K562 (cell line): ENCODE data around the gene CPM. TPM values are rescaled to one million over a fixed set of nuclear protein-coding genes. Genes with fewer than 3 reads are reported as not detected.

Experiments
- ATF4 ChIP-seq: fragments of 450-650 bp; formaldehyde crosslinking; IDR thresholded peaks from 2 replicates; pipeline ENCODE4 v1.4.0; 2022; ENCODE audit warnings: mild to moderate bottlenecking, moderate library complexity
- BCL6 ChIP-seq: fragments of 250-450 bp; sonication (Bioruptor Pico); IDR thresholded peaks from 2 replicates; pipeline ENCODE4 v1.4.0; 2020
- CREM ChIP-seq: IDR thresholded peaks from 2 replicates; pipeline ENCODE4 v1.6.1; 2014; ENCODE audit warnings: antibody characterized with exemption, low read depth
- E2F6 ChIP-seq, 2 experiments: IDR thresholded peaks; 2 replicates each; pipeline ENCODE4 v1.6.1; 2011; ENCODE audit warnings: borderline replicate concordance in 1 of 2, control low read depth in 1 of 2, low read depth in 1 of 2, low read length in 1 of 2, mild to moderate bottlenecking in 1 of 2, mixed read lengths in 1 of 2, moderate library complexity in 1 of 2; ENCODE audit not compliant: insufficient read depth in 1 of 2, insufficient read length in 1 of 2, poor library complexity in 1 of 2, severe bottlenecking in 1 of 2; ENCODE audit errors: extremely low read depth in 1 of 2
- ETV5 ChIP-seq: sonication (generic); formaldehyde crosslinking; IDR thresholded peaks from 2 replicates; pipeline ENCODE4 v1.4.0; 2020; ENCODE audit warnings: low read depth, mild to moderate bottlenecking, missing genetic modification reagents
- FOSL1 ChIP-seq: fragments of 200-800 bp; sonication (Bioruptor generic); conservative IDR thresholded peaks from 2 replicates; pipeline ENCODE4 v1.6.1; 2016; ENCODE audit warnings: missing genetic modification characterization, missing compliant biosample characterization
- HDAC1 ChIP-seq, 2 experiments: fragments of 450-650 bp; IDR thresholded peaks; 2 replicates each; pipeline ENCODE4 v1.6.1; 2016 to 2017; ENCODE audit warnings: inconsistent platforms in 1 of 2, mild to moderate bottlenecking in 1 of 2, moderate library complexity in 1 of 2
- ID3 ChIP-seq, 2 experiments: fragments of 250-450 bp in 1 of 2; fragments of 450-650 bp in 1 of 2; sonication (Bioruptor Pico) in 1 of 2; IDR thresholded peaks; 2 replicates each; pipeline versions ENCODE4 v1.6.1 to v1.8.0; 2016 to 2021; ENCODE audit warnings: mild to moderate bottlenecking in 2 of 2, moderate library complexity in 2 of 2, missing compliant biosample characterization in 1 of 2, missing genetic modification characterization in 1 of 2
- IRF1 ChIP-seq: sonication (generic); formaldehyde crosslinking; IDR thresholded peaks from 2 replicates; pipeline ENCODE4 v1.8.0; 2022; ENCODE audit warnings: missing genetic modification reagents, mild to moderate bottlenecking, borderline replicate concordance
- MAZ ChIP-seq, 2 experiments: fragments of 450-650 bp in 1 of 2; sonication (generic) in 1 of 2; formaldehyde crosslinking; IDR thresholded peaks in 1 of 2; conservative IDR thresholded peaks in 1 of 2; 2 replicates each; pipeline versions ENCODE4 v1.4.0 to v1.5.0; 2020; ENCODE audit warnings: mild to moderate bottlenecking in 1 of 2, missing genetic modification reagents in 1 of 2
- MCM7 ChIP-seq, 2 experiments: fragments of 450-650 bp; IDR thresholded peaks; 2 replicates each; pipeline ENCODE4 v1.6.1; 2016 to 2018
- SMARCC2 ChIP-seq: fragments of 450-650 bp; IDR thresholded peaks from 2 replicates; pipeline ENCODE4 v1.6.1; 2017; ENCODE audit warnings: antibody characterized with exemption, moderate library complexity, mild to moderate bottlenecking, low read depth
- SOX6 ChIP-seq: fragments of 450-650 bp; IDR thresholded peaks from 2 replicates; pipeline ENCODE4 v1.6.1; 2014; ENCODE audit warnings: mild to moderate bottlenecking
- ZBTB1 ChIP-seq: sonication (generic); formaldehyde crosslinking; IDR thresholded peaks from 2 replicates; pipeline ENCODE4 v1.8.1; 2023; ENCODE audit warnings: missing genetic modification reagents, low read depth, mild to moderate bottlenecking, borderline replicate concordance
- ZBTB43 ChIP-seq: sonication (generic); formaldehyde crosslinking; IDR thresholded peaks from 2 replicates; pipeline ENCODE4 v1.8.0; 2023; ENCODE audit warnings: mild to moderate bottlenecking, missing genetic modification reagents
- ZBTB8A ChIP-seq: fragments of 450-650 bp; IDR thresholded peaks from 2 replicates; pipeline ENCODE4 v1.6.1; 2018; ENCODE audit warnings: mild to moderate bottlenecking, moderate library complexity; ENCODE audit not compliant: partially characterized antibody
- ZNF197 ChIP-seq: fragments of 200-800 bp; sonication (Bioruptor generic); IDR thresholded peaks from 2 replicates; pipeline ENCODE4 v1.6.1; 2016; ENCODE audit warnings: low read depth, missing genetic modification characterization, missing compliant biosample characterization
- ZNF212 ChIP-seq: fragments of 450-650 bp; formaldehyde crosslinking; IDR thresholded peaks from 2 replicates; pipeline ENCODE4 v1.4.0; 2020; ENCODE audit warnings: mild to moderate bottlenecking
- polyA plus RNA-seq, 8 experiments: library from polyadenylated mRNA; depleted of rRNA in 4 of 8; stranded (reverse) in 5 of 8; unstranded in 3 of 8; fragments of >200 nt; fragmentation: Nextera tagmentation in 2 of 8; fragmentation: Illumina TruSeq in 1 of 8; extraction: Ambion mirVana in 2 of 8; extraction: Trizol in 1 of 8; gene quantifications; 2 replicates each; pipeline versions ENCODE4 v1.2.1 to v1.2.3, GENCODE V29; 2011 to 2014; ENCODE audit warnings: inconsistent platforms in 1 of 8, missing spikeins in 1 of 8
- total RNA-seq, 7 experiments: library from RNA; depleted of rRNA in 6 of 7; stranded (reverse); fragments of >200 nt in 6 of 7; fragmentation: Illumina TruSeq in 2 of 7; extraction: Trizol in 2 of 7; gene quantifications; 2 replicates each; pipeline versions ENCODE4 v1.2.1 to v1.2.3, GENCODE V29; 2011 to 2021; ENCODE audit warnings: low replicate concordance in 1 of 7
- TF ChIP-seq, protein P1 (sequence below), 2 experiments: fragments of 450-650 bp in 1 of 2; sonication (generic) in 1 of 2; formaldehyde crosslinking in 1 of 2; IDR thresholded peaks in 1 of 2; conservative IDR thresholded peaks in 1 of 2; 2 replicates each; pipeline versions ENCODE4 v1.6.1 to v1.8.1; 2016 to 2023; ENCODE audit warnings: mild to moderate bottlenecking in 2 of 2, moderate library complexity in 2 of 2, inconsistent platforms in 1 of 2, missing genetic modification reagents in 1 of 2

CPM gene
- total and polyA plus RNA-seq, 9 of the 15 experiments (the other 6 are each of a cell fraction or from before 2014, with no cell fraction given), result 0.31 TPM; not detected in 8

DNA sequence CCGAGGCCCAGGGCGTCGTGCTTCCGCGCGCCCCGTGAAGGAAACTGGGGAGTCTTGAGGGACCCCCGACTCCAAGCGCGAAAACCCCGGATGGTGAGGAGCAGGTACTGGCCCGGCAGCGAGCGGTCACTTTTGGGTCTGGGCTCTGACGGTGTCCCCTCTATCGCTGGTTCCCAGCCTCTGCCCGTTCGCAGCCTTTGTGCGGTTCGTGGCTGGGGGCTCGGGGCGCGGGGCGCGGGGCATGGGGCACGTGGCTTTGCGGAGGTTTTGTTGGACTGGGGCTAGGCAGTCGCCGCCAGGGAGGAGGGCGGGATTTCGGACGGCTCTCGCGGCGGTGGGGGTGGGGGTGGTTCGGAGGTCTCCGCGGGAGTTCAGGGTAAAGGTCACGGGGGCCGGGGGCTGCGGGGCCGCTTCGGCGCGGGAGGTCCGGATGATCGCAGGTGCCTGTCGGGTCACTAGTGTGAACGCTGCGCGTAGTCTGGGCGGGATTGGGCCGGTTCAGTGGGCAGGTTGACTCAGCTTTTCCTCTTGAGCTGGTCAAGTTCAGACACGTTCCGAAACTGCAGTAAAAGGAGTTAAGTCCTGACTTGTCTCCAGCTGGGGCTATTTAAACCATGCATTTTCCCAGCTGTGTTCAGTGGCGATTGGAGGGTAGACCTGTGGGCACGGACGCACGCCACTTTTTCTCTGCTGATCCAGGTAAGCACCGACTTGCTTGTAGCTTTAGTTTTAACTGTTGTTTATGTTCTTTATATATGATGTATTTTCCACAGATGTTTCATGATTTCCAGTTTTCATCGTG is 124.4 kb downstream of the CPM start (continued):
- TF ChIP-seq E2F6 (IDR thresholded peaks at IDR 0.05; ENCODE audit: borderline replicate concordance in 1 of 2, extremely low read depth in 1 of 2, insufficient read depth in 1 of 2, insufficient read length in 1 of 2, low read depth in 1 of 2, low read length in 1 of 2, poor library complexity in 1 of 2, severe bottlenecking in 1 of 2) (peak in 1 of 2 experiments; percentile 78), CREM (peak; percentile 56), IRF1 (CRISPR knock-in tag) (no peak), MCM7 (IDR thresholded peaks at IDR 0.05) (no peak), ZBTB43 (CRISPR knock-in tag) (no peak), ZBTB1 (CRISPR knock-in tag) (0 out of 2 replicates have a peak, but pooled peaks have one; percentile 8), ZNF212 (CRISPR knock-in tag) (no peak), MAZ (CRISPR knock-in tag; conservative IDR thresholded peaks at IDR 0.05 in 1 of 2, IDR thresholded peaks at IDR 0.05 in 1 of 2) (no peak; a peak in 1 of 4 replicates), ZBTB8A (no peak), ATF4 (no peak), ZNF197 (CRISPR knock-in tag) (peak; percentile 45; the same call in 1 of the 2 replicates), SOX6 (no peak), BCL6 (CRISPR knock-in tag) (no peak), HDAC1 (IDR thresholded peaks at IDR 0.05) (peak in 1 of 2 experiments; percentile 88; a peak in 2 of 4 replicates), FOSL1 (tag) (peak; percentile 90), ID3 (CRISPR knock-in tag; IDR thresholded peaks at IDR 0.05) (no peak), ID3 (tag; IDR thresholded peaks at IDR 0.05) (0 out of 2 replicates have a peak, but pooled peaks have one; percentile 8), ETV5 (CRISPR knock-in tag) (peak; percentile 23; the same call in 1 of the 2 replicates), SMARCC2 (no peak)
- TF ChIP-seq, protein P1, sequence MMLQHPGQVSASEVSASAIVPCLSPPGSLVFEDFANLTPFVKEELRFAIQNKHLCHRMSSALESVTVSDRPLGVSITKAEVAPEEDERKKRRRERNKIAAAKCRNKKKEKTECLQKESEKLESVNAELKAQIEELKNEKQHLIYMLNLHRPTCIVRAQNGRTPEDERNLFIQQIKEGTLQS (IDR thresholded peaks at IDR 0.05), result peak; percentile 62; the same call in 1 of the 2 replicates
- TF ChIP-seq, protein P1 (CRISPR knock-in tag; conservative IDR thresholded peaks at IDR 0.05), result no peak
